Frontal cortex (tissue), 4 donors: Measurements from ENCODE around the gene MAP3K6. TPM values are rescaled to one million over a fixed set of nuclear protein-coding genes. Genes with fewer than 3 reads are reported as not detected.
A peak's percentile ranks its signal among the peaks of the same experiment; 100 is the strongest.

ENCODE experiments used
- DNase-seq, 2 donors: peaks; one replicate each; pipeline ENCODE4 v3.0.0; 2012; ENCODE audit warnings: low spot score in 2 of 2
- FAIRE-seq: peaks from 2 replicates; lab custom pipeline; 2012; peaks lifted over from hg19 to GRCh38; lab: Jason Lieb, UNC
- total RNA-seq: library from RNA; depleted of rRNA; stranded (reverse); fragments of >200 nt; gene quantifications from one replicate; pipeline ENCODE4 v1.2.3, GENCODE V29; 2014
- donor health status: control.
- donor health status: control.
- donor health status: control.

MAP3K6 gene
- total RNA-seq, 1 donor from 2014 or later = 0.82 TPM

GRCh38 chr1:27379564-27380122 lies 12.9 kb upstream of the MAP3K6 start:
- FAIRE-seq (no peak), DNase-seq (no peak)

- no peak for DNase-seq
- FAIRE-seq = no peak
Observed at GRCh38 chr1:27377760-27378495, 11.2 kb upstream of the MAP3K6 start.

GRCh38 chr1:27374362-27375086 lies 7.8 kb upstream of the MAP3K6 start, which contains the start of gene FCN3:
FCN3 (minus strand) TSS chr1:27374824; CDS start chr1:27374818, 6 bp downstream.
- FAIRE-seq (no peak), DNase-seq (no peak)

DNA sequence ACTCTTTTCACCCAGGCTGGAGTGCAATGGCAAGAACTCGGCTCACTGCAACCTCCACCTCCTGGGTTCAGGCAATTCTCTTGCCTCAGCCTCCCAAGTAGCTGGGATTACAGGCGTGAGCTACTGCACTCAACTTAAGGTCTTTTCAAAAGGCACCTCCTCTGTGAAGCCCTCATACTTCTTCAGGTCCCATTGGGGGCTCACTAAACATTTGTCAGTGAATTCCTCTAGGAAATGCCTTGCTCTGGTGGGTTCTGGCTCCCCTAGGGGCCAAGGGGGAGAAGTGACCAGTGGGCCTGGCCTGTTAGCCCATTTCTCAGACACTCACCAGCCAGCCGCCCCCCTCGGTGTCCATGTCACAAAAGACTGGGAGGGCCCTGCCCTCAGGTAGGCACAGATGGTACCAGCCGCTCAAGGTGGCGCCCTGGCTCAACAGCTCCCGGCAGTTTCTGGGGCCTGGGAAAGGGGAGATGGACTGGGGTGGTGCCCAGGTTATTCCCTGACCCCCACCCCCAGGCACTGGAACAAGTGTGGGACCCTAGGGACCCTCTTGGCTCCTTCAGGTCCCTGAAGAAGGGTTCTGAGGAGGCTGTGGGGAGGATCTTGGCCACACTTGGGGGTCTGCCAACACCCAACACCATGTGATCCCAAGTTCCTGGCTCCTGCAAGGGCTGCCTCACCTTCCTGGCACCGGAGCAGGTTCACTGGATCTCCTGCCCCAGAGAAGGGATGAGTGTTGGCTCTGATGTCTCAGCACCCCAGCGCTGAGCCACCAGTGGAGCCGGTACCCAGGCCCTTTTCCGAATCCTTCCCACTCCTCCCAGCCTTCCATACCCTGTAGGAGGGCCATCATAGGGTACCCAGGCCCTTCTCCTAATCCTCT lies 6.3 kb upstream of the MAP3K6 start:
- no peak for FAIRE-seq
- no peak for DNase-seq

GRCh38 chr1:27372022-27372807 lies 5.5 kb upstream of the MAP3K6 start:
- FAIRE-seq (no peak), DNase-seq (no peak)

DNA sequence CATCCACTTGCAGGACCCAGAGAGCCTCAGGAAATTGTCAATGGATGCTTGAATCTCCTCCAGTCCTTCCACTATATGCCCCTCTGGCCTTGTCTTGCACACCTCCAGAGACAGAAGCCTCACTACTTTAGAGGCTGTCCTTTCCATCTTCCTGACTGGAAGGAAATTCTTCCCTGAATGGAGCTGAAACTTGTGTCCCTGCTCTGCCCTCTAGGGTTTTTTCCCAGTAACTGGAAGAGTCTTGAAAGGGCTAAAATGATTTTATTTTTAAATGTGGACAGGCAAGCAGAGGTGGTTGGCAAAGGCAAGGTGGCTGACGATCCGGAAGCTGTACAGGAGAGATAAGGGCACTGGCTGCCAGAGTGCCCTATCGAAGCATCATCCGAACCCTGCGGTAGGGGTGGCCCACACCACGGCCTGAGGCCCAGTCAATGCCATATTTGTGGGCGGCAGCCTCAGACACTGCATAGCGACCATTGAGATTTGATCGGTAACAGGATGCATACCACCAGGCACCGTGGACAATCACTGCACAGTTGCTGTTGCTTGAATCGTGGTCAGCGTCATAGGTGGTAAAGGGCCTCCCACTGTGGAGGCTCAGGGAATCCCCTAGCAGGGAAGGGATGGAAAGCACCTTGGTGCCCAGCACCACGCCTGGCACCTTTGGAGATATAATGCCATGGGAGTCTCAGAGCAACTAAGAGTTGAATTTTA lies 2.3 kb upstream of the MAP3K6 start:
- FAIRE-seq = no peak
- DNase-seq = no peak

GRCh38 chr1:27367160-27367650 lies 444 bp upstream of the MAP3K6 start:
- DNase-seq (no peak), FAIRE-seq (no peak)

- FAIRE-seq = no peak
- DNase-seq = peak; percentile 64 to 76
Observed at GRCh38 chr1:27366113-27366410, 699 bp downstream of the MAP3K6 start.

- FAIRE-seq (no peak), DNase-seq (peak; percentile 90 to 96)
Observed at GRCh38 chr1:27365372-27366112, 1.2 kb downstream of the MAP3K6 start.

- DNase-seq = no peak
Observed at GRCh38 chr1:27364696-27365371, 1.9 kb downstream of the MAP3K6 start.

DNA sequence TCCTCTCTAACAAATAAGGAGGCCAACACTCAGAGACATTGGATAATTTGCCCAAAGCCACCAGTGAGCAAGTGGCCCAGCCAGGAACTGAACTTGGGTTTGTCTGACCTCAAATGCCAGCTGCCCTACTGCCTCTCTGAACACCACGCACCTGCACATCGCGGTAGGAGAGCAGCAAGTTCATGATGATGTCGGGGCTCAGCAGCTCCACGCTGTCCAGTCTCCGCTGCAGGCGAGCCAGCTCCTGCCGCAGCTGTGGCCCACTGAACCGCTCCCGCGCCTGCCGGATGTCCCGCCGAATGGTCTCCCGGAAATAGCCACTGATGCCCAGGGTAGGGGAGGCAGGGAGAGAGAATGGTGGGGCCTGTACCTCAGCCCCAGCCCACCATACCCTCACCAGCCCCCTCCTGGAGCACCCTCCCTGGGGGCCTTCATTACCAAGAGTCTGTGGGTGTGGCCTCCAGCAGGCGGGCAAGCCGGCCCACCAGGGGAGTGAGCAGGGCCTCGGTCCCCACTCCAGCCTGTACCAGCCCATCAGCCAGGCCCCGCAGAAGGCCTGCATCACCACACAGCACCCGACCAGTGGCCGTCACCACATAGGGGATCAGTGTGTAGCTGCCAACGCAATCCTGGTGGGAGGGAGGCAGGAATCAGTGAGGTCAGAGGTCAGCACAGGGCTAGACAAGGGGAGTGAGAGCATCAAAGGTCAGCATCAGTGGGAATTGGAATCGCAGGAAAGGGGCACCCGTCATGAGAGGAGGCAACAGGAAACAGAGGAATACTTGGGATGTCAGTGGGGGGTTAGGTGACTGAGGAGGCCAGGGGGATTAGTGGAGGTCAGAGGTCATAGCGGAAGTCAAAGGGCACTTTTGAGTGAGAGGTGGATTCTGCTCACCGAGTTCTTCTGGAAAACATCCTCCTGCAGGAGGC lies 2.7 kb downstream of the MAP3K6 start:
- DNase-seq (no peak), FAIRE-seq (no peak)

More at GRCh38 chr1:27364696-27365371, 1.9 kb downstream of the MAP3K6 start:
- no peak for FAIRE-seq

DNA sequence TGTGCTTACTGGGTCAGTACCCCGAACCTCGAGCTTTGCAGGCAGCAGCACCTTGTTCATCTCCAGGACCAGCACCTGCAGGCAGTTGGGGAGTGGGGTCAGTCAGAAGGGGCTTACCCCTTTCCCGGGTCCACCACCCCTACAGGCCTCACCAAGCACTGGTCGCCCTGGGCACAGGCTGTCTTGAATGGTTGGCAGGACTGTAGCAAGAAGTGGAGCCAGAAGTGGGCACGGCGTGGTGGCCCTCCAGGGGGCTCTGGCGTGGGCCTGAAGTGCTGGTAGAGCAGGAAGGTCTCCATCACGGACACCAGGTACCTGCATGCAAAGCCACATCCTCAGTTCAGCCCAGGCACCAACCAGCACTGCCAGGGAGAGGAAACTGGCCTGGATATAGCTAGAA lies 5.2 kb downstream of the MAP3K6 start:
- FAIRE-seq = no peak
- DNase-seq = no peak

DNA sequence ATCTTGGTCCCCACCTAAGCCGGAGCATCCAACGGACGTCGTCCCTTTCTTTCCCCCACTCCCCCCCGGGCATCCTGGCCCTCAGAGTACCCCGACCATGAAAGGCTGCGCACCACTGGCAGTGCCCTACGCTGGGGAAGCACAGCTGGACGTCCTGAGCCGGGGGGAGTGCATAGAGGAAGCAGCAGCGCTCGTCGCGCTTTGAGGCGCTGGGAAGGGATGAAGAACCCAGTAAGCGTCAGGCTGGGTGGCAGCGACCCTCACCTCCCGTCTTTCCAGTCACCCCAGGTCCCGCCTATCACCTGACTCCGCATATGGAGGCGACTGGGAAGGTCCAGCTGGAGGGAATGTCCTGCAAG lies 5.7 kb downstream of the MAP3K6 start:
- DNase-seq = no peak
- FAIRE-seq = no peak

DNA sequence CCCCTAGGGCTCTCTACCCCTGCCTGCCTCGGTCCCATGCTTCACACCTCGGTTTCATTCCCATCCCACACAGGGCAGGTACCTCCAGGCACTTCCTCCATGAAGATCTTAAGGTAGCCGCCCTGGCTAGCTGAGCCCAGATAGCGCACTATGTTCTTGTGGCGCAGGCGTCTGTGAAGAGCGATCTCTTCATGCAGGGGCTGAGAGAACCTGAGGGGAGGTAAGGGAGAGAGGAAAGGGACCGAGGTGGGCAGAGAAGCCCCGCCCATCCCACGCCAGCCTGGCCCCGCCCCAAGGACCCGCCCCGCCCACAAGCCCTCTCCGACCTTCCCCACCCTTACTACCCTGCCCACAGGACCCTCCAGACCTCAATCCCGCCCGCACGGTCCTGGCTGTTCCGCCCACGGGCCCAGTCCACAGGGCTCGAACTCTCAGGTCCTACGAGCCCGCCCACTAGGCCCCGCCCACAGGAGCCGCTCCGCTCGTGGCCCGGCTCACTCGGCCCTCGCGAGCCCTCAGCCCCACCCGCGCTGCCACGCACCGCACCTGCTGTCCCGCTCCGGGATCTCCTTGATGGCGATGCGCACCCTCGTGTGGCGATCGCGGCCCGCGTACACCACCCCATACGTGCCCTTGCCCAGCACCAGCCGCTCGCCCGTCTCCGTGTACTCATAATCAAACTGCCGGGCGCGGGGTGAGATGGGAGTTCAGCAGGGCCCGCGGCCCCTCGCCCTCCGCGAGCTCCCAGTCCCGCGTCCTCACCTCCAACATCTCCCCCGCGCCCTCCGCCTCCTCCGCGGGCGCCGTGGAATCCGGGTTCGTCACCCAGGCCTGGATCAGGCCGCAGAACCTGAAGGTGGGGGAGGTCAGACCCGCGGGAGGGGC lies 6.4 kb downstream of the MAP3K6 start:
- DNase-seq (peak in 1 of 2 donors; percentile 80), FAIRE-seq (no peak)

- FAIRE-seq (no peak), DNase-seq (no peak)
Observed at GRCh38 chr1:27359822-27360158, 7.0 kb downstream of the MAP3K6 start.

GRCh38 chr1:27358928-27359313 lies 7.8 kb downstream of the MAP3K6 start:
- no peak for DNase-seq
- FAIRE-seq = no peak
